Esophagus squamous epithelium (tissue), 4 donors: Measurements from ENCODE around the gene UBC.

Experiments used
- CTCF ChIP-seq, 6 experiments: fragments of 450-650 bp in 4 of 6; fragments of 200-600 bp in 2 of 6; sonication (generic) in 2 of 6; IDR thresholded peaks; one replicate each; pipeline ENCODE4 v1.5.1; 2016 to 2019; ENCODE audit warnings: antibody characterized with exemption in 6 of 6, mild to moderate bottlenecking in 4 of 6, moderate library complexity in 4 of 6
- POLR2A ChIP-seq, 4 donors: fragments of 450-650 bp; IDR thresholded peaks; one replicate each; pipeline ENCODE4 v1.6.1; 2017; ENCODE audit warnings: antibody characterized with exemption in 4 of 4, mild to moderate bottlenecking in 4 of 4, moderate library complexity in 3 of 4

GRCh38 chr12:124884587-124885438 is 29.6 kb downstream of the UBC start:
- no peak for TF ChIP-seq CTCF (IDR thresholded peaks at IDR 0.05)
- TF ChIP-seq POLR2A (IDR thresholded peaks at IDR 0.05), result no peak
